GM21619 (cell line): ENCODE results near the gene UVSSA.
"Not testable (repeated sequence)": the region's sequence is repeated elsewhere in the genome, so short reads cannot be mapped to it uniquely, and the experiment has no call there.

ENCODE experiments used
- ATAC-seq: cut with Tn5 transposase; IDR thresholded peaks from one replicate; pipeline ENCODE4 v1.9.1; 2021; ENCODE audit not compliant: unreplicated experiment

Gene UVSSA

DNA sequence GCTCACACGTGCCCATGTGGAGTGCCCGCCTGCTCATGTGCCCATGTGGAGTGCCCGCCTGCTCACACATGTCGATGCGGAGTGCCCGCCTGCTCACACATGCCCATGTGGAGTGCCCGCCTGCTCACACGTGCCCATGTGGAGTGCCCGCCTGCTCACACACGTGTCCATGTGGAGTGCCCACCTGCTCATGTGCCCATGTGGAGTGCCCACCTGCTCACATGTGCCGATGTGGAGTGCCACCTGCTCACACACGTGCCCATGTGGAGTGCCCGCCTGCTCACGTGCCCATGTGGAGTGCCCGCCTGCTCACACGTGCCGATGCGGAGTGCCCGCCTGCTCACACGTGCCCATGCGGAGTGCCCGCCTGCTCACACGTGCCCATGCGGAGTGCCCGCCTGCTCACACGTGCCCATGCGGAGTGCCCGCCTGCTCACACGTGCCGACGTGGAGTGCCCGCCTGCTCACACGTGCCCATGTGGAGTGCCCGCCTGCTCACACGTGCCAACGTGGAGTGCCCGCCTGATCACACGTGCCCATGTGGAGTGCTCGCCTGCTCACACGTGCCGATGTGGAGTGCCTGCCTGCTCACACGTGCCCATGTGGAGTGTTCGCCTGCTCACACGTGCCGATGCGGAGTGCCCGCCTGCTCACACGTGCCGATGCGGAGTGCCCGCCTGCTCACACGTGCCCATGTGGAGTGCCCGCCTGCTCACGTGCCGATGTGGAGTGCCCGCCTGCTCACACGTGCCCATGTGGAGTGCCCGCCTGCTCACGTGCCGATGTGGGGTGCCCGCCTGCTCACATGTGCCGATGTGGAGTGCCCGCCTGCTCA, 47.8 kb downstream of the UVSSA start:
- not testable (repeated sequence) for ATAC-seq

DNA sequence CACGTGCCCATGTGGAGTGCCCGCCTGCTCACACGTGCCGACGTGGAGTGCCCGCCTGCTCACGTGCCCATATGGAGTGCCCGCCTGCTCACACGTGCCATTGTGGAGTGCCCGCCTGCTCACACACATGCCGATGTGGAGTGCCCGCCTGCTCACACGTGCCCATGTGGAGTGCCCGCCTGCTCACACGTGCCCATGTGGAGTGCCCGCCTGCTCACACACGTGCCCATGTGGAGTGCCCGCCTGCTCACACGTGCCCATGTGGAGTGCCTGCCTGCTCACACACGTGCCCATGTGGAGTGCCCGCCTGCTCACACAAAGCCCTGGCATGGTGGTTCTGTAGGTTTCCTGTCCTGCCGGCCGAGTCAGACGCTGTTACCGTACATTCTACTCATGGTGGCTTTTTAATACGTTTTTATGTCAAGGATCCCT, 48.4 kb downstream of the UVSSA start:
- not testable (repeated sequence) for ATAC-seq

DNA sequence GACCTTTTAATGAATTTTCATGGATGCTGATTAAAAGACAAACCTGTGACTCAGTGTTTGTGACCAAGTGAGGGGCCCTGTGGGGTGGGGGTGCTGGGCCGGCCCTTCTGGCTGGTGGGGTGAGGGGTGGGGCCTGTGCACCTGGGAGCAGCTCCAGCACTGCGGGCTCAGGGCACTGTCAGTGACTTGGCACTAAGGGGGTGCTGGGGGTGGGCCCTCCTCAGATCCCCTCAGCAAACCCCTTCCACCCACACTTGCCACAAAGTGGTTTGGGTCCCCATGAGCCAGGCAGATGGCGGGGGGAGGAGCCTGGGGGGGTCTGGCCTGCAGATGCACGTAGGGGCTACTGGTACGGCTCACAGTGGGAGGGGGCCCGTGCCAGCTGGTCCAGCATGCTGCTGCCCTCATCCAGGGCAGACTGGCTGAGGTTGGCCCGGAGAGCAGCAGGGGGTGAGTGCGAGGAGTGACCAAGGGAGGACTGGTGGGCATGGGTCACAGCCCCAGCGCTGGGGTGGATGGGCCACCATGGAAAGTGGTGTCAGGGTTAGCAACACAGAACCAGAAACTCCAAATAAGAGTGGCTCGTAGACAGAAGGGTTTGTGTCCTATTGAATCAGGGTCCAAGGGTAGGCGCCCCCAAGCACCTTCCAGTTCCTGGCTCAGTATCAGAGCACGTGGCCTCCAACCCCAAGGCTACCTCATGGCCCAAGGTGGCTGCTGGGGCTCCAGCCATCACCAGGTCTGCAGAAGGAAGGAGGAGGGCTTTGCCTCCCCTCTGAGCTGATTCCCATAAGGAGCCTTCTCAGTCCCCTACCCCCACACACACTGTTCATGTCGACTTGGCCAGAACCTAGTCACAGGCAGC, 49.2 kb downstream of the UVSSA start:
- no peak for ATAC-seq

DNA sequence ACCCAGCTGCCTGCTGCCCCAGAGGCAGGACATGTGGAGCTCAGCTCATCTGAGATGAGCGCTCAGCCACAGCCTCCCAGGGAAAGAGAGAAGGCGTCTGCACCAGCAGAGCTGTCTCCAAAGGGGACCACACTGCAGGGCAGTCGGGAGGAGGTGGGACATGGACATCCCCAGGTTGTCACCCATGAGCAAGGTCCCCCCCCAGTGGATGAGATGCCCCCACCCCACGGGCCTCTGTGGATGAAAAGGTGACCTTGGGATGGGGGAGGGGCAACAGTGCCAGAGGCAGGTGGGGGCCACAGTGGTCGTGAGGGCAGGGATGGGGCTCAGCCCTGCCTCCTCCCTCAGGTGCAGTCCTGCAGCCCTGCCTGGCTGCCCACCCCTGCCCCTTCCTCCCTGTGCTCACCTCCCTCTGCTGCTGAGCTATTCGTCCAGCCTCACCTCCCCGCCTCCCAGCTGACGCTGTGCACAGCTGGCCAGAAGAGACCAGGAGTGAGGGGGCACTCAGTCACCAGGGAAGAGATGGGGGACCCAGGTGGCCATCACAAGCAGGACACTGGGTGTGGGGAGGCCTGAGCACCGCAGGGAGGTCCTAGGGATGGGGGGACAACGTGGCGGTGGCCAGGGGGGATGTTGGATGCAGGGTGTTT, 49.9 kb downstream of the UVSSA start:
- ATAC-seq = no peak

DNA sequence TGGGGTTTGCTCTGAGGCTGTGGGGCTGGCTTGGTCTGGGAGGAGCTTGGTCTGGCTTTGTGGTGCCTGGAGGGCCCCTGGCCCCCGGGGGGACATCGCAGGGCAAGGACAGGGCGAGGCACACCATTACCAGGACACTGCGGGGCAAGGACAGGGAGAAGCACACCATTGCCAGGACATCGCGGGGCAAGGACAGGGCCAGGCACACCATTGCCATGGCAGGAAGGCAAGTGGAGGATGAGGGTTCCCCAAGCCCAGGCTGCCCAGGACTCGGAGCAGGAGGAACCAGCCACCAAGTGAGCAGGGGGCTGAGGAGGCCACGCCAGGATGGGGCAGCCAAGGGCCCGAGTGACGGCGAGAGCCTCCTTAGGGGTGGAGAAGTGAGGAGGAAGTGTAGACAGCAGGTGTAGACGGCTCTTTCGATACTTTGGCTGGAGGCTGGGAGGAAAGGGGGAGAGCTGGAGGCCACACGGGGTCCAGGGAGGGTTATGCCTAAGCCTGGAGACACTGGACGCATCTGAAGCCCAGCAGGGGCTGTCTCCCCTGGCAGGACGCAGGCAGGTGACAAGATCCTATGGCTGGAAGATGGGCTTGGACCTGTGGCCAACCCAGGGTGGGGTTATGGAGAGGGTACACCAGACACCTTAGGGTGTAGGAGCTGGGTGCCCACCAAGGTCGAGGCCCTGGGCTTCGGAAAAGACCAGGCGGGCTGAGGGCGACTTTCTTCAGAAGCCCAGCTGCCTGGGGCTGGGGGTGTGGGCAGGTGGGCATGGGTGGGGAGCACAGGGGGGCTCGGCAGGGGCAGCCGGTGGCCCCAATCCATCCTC, 51.9 kb downstream of the UVSSA start:
- no peak for ATAC-seq

DNA sequence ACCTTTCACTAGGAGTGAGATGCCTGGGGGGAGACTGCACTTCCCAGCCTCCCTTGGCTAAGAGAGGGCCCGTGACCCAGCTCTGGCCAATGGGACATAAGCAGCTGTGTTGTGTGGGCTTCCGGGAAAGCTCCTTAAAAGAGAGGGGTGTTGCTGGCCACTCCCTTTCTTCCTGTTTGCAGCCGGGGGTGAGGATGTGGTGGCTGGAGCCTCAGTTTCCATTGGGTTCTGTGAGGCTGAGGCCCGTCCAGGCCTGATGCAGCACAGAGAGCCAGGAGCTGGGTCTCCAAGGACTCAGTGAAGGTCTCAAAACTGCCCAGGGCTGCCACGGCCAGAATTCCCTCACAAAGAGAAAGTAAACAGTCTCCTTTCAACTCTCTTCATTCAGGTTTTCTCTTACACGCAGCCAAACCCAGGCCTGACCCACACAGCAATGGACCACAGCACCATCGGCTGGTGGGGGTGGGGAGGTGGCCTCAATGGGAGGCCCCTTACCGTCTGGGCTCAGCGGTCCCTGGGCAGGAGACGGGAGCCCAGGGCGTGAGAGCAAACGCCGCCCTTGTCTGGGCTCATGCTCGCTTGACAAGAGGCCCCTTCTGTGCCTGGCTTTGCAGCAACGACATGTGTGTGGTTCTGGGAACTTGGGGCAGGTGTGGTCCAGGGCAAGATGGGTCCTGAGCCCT, 52.6 kb downstream of the UVSSA start:
- no peak for ATAC-seq

DNA sequence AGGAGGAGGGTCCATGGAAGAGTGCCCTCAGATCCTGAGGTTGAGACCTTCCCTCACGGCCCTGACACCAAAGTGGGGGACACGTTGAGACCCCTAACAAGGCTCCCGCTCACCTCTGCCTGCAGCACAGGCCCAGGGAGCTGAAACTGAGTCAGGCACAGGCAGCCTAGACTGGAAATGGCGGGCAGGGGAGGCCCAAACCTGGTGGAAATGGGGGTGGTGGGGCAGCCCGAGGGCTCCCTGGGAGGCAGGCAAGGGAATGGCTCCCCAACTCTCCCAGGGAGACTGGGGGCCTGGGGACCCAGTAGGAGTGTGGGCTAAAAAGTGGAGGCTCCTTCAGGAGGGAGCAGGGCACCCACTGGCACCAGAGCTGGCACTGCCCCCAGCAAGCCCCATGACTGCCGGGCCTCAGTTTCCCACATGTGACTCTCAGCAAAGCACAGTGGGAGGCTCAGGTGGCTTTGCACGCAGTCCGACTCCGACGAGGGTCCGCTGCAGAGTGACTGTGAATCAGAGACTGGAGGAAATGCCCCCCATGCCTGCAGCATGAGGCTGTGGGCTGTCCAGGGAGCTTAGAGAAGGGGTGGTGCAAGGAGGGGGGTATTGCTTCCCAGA, 53.3 kb downstream of the UVSSA start:
- no peak for ATAC-seq

DNA sequence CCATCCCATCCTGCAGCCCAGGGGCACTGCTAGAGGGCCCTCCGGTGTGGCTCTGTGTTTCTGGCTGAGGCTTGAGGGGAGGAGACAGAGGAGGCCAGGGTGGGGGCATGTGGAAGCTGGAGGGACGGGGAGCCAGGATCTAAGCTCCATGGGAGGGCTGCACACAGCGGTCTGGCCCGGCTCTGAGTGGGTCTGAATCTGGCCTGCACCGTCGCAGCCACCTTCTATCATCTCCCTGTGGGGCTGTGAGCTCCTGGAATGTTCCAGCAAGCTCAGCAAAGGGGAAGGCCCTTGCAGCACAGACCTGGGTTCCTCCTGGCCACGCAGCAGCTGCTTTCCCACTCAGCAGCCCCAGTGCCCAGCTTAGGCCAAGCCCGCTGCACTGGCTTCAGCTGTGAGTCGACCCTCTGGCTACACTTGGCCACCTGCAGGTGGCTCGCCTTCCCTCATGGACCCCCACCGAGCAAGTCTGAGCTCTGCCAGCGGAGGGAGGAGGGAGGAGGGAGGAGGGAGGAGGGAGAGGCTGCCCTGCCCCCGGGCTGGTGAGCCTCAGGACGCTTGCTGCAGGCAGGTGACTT, 53.9 kb downstream of the UVSSA start:
- no peak for ATAC-seq

DNA sequence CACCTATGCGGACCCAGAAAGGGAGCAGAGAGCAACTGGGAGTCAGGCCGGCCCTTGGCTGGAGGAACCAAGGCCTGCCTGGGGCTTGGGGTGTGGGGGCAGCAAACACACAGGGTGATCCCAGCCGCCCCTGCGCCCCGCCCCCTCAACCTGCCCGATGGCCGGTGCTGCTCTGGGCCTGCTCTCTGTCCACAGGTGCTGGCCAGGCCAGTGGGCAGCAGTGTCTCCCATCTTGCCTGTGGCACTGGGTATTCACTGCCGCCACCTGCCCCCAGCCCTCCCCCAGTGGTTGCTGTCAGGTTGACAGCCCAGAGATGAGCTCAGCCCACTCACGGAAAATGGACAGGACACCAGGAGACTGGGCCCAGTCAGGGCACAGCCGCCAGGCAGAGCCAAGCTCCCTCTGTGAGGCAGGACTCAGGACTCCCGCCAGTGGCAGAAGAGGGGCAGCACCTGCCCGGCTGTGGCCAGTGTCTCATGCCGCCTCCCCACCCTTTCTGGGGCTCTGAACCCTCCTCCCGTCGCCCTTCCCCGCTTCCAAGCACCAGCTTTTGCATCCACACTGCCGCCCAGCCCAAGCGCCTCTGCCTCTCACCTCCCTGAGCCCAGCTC, 54.5 kb downstream of the UVSSA start:
- no peak for ATAC-seq

DNA sequence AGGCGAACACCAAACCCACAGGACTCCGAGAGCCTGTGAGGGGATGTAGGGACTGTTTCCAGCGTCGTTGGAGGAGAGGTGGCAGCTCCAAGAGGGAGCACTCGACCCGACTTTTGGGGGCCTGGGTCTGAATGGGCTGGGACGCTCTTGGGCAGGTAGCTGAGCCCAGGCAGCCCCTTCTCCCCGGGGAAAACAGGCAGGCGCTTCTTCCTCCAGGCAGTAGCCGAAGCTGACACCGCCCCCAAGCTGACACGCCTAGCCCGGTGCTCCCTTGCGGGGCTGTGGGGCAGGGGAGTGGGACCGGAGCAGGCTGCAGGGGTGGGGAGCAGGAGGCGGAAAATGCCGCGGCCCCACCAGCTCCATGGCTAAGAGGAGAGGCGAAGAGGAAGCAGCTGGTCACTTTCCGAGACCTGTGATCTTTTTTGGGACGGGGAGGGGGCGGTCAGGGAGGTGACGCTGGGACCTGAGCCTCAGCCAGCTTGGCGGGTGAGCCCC, 55.1 kb downstream of the UVSSA start:
- ATAC-seq = no peak

DNA sequence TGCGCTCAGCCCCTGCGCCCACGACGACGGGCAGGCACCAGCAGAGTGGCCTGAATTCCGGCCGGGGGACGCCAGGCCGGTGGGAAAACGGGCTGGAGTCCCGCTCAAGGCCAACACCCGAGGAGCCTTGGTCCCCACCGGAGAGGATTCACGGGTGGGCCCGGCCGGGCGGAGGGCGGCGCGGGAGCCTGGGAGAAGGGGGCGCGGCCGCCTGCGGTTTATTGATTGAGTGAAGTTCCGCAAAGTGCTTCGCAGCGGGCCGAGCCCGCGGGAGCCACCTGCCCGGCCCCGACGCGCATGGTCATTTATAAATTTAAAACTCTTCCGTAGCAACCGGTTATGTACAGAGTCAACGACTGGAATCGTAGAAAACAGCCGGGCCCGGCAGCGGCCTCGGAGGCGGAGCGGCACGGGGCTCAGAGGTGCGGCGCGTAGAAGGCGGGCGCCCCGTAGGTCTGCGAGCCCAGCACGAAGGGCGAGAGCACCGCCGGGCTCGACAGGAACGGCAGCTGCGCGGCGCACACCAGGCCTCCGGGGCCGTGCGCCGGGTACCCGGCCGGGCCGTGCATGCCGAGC, 55.6 kb downstream of the UVSSA start:
- no peak for ATAC-seq

DNA sequence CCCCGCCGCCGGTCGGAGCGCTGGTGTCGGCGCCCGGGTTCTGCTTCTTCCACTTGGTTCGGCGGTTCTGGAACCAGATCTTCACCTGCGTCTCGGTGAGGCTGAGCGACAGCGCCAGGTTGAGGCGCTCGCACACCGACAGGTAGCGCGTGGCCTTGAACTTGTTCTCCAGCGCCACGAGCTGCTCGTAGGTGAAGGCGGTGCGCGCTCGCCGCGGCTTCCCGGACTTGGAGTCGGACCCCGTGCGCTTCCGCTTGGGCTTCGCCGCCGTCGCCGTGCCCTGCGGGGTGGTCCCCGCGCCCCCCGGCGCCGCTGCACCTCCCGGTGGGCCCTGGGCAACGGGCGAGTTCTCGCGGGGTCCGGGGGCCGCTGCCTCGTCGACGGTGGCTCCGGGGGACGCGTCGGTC, 56.2 kb downstream of the UVSSA start:
- no peak for ATAC-seq

DNA sequence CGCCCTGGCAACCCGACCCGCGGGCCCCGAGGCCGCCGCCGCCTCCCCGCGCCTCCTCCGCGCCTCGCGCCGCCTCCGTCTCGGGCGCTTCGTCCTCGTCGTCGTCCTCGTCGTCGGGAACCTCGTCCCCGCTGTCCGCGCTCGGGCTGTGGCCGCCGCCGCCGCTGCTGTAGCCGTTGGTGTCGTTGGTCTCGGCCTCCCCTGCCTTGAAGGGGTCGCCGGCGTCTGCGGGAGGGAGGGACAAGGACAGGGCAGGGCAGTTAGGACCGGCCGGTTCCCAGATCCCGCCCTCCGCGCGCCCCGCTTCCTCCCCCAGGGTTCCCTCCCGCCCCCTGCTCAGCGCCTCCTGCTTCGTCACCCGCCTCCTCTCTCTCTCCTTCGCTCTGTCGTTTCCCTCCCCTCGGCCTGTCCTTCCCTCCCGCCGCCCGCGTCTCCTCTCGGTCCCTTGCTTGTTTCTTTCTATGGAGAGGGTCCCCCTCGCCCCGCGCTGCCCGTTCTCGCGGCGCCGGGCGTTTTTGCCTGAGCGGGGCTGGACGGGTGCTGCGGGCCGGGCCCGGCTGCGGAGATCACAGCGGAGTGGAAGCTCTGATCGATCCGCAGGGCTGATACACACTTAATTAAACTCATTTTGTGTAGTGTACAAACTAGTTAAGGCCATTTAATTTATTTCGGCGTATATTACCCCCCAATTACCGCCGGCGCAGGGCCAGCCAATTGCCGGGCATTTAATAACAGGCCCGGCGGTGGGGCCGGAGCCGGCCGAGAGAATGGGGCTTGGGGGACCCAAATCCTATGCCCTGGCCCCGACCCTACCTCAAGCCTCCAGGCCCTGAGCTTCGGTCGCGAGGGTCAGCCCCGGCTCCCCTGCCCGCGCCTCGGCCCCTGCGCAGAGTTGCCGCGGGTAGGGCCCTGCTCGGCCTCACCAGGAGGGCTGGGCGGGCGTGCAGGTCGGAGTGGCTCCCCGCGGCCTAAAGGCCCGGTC, 56.9 kb downstream of the UVSSA start:
- ATAC-seq = no peak

DNA sequence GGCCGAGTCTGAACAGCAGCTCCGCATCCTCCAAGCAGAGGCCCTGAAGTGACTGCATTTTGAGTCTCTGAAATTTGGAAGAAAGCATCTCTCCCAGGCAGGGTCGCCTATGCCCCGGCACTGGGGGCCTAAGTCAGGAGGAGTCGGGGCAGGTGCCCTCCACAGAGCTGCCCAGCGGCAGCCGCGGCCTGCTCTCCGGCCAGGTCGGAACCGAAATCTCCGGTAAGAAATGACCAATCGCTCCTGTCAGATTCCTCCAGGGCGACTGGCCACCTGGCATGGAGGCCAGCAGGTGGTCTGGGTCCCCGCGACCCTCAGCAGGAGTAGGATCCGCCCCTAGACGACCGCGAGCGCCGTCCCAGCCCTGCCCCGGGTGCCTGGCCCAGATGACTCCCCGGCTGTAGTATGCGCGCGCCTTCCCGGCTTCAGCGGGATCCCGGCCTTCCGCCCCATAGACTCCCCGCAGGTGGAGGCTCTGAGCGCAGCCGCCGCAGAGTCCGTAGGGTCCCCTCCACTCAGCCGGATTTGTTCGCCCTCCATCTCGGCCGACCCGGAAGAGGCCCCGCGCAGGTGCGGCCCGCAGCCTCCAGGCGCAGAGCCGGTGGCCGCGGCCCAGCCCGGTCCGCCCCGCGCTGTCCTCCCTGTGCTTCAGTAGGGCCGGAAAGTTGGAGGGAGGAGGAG, 57.7 kb downstream of the UVSSA start:
- ATAC-seq = no peak

DNA sequence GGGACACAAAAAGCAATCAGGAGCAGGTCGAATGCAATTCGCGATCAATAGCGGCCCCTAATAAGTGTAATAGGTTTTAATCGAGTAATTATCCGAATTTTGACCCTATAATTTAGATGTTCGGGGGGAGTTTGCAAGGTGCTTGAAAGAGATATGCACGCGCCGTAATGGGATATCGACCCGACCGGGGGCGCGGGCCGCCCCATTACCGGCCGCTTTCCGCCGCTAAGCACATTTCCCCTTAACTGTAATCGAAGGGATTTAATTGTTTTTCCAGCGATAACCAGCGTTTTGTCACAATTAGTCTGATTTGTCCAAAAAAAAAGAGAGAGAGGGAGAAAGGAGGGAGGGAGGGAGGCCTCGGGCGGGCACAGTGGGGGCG, 58.2 kb downstream of the UVSSA start:
- no peak for ATAC-seq

DNA sequence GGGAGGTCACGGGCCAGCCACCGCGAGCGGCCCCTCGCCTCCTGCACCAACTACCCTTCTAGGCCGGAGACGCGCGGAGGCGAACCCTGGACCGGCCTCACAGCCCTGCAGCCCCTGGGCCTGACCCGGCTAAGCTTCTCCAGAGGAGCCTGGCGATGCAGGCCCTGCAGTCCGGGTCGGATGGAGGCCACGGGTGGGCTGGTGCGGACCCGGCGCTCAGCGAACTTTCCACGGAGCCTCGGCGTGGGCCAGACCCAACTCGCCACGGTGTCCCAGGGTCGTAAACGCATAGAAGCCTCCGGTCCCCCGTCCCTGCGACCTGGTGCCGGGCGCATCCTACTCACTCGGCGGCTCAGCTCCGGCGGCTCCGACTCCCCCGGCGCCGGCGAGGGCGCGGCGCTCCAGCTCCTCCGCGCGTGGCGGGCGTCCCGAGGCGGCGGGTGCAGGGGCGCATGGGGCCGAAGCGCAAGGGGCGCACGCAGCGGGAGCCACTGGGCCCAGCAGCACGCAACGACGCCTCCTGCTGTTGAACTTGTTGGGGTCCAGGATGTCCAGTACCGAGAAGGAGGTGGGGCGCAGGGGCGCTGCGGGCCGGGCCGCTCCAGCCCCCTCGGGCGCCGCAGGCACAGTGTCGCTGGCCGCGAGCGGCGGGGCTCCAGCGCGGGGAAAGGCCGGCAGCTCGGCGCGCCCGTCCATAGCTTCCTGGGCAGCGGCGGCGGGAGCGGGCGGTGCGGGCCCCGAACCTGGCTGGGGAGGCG, 58.8 kb downstream of the UVSSA start:
- no peak for ATAC-seq
